Erythroblast (primary cell): ENCODE data around the gene KLF16.

Experiments used
- GATA1 ChIP-seq: IDR thresholded peaks from 2 replicates; pipeline ENCODE4 v1.6.1; 2011; ENCODE audit warnings: low read depth, mild to moderate bottlenecking, control low read depth, low read length, moderate library complexity
- POLR2A ChIP-seq: IDR thresholded peaks from 2 replicates; pipeline ENCODE4 v1.6.1; 2011; ENCODE audit warnings: mild to moderate bottlenecking, low read length

GRCh38 chr19:1816530-1817298, 46.7 kb downstream of the KLF16 start:
- TF ChIP-seq POLR2A (no peak), GATA1 (no peak)
